Astrocyte of the cerebellum (primary cell): Measurements from ENCODE around the gene CHRNA4.

Experiments used
- DNase-seq: peaks from one replicate; pipeline ENCODE4 v3.0.0-alpha.2; 2011; ENCODE audit warnings: low read depth
- H3K4me3 ChIP-seq: 2 replicates; pipeline ENCODE4 v1.5.1; 2011; ENCODE audit warnings: mild to moderate bottlenecking, low read depth, low read length, moderate library complexity
- CTCF ChIP-seq: IDR thresholded peaks from 2 replicates; pipeline ENCODE4 v1.5.1; 2012; ENCODE audit warnings: low read length, low read depth, moderate library complexity, mild to moderate bottlenecking; ENCODE audit errors: missing control alignments
- in situ Hi-C: cut with HindIII; loops from 2 replicates; pipeline ENCODE4 v1.10.0; 2017; ENCODE audit warnings: low sequenced_read_pairs

CHRNA4 gene

DNA sequence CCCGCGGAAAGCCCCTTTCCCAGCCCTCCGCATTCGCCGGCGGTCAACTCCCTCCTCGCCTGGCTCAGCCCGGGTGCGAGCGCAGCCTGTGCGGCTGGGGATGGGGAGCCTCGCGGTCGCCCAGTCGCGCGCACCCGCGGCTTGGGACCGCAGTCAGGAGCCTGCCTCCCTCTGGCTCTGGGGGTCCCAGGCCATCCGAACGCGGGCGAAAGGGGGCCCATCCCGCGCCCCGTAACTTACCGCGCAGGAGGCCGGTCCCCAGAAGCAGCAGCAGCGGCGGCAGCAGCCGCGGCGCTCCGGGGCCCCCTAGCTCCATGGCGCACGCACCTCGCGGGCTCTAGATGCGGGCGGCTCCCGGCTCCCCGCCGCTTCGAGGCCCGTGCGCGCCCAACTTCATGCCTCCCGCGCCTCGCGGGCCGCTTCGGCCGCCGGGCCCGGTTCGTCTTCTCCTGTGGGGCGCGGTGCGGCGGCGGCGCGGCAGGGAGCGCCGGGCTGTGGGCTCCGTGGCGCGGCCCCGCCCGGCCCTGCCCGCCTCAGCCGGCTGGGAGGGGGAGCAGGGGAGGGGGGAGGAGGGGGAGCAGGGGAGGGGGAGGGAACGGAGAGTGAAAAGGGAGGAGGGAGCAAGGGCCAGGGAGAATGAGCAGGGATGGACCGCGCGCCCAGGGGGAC is at the start of gene CHRNA4:
TSS of gene CHRNA4 (minus strand) at position 500 of the 669 bp plus-strand sequence. CDS start at position 316, 184 bp downstream.
- DNase-seq: no peak
- no peak within 1 kb of the TSS for H3K4me3 ChIP-seq
- TF ChIP-seq CTCF: no peak
- in situ Hi-C loops: no loop called here

- TF ChIP-seq CTCF: no peak
- no peak for DNase-seq
- no peak overlapping the region for H3K4me3 ChIP-seq
- in situ Hi-C loops: no loop called here
Observed at GRCh38 chr20:63409834-63410435, 48.8 kb upstream of the CHRNA4 start.

DNA sequence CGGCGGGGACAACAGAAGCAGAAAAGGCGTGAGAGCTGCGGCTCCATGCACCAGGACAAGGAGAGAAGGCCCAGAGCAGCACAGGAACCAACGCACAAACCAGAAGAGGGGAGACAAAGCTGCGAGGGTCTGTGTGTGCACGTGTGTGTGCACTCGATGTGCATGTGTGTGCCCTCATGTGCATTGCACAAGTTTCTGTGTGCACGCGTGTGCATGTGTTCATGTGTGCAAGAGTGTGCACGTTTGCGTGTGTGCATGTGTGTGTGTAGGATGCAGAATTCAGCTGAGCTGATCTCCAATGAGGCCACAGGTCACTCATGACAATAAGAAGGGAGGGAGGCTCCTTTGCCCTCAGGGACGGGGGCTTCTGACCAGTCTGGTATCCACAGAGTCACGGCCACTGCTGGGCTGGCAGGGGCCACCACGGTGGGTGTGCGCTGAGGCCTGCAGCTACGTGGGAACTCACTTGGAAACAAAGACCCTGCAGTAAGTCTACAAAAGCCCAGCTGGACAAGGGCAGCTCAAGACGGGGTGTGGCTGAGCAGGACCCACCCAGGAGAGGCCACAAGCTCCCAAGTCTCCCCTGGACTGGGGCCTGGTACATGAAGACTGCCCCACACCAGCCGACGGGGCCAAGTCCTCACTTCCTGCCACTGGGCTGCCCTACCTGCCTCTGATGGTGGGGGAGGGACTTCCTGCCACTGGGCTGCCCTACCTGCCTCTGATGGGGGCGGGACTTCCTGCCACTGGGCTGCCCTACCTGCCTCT is 48.1 kb upstream of the CHRNA4 start:
- DNase-seq: no peak
- no peak overlapping the region for H3K4me3 ChIP-seq
- no peak for TF ChIP-seq CTCF
- in situ Hi-C loops: no loop called here

GRCh38 chr20:63408684-63409046 is 47.5 kb upstream of the CHRNA4 start:
- in situ Hi-C loops: no loop called here
- no peak for TF ChIP-seq CTCF
- DNase-seq: no peak
- no peak overlapping the region for H3K4me3 ChIP-seq

DNA sequence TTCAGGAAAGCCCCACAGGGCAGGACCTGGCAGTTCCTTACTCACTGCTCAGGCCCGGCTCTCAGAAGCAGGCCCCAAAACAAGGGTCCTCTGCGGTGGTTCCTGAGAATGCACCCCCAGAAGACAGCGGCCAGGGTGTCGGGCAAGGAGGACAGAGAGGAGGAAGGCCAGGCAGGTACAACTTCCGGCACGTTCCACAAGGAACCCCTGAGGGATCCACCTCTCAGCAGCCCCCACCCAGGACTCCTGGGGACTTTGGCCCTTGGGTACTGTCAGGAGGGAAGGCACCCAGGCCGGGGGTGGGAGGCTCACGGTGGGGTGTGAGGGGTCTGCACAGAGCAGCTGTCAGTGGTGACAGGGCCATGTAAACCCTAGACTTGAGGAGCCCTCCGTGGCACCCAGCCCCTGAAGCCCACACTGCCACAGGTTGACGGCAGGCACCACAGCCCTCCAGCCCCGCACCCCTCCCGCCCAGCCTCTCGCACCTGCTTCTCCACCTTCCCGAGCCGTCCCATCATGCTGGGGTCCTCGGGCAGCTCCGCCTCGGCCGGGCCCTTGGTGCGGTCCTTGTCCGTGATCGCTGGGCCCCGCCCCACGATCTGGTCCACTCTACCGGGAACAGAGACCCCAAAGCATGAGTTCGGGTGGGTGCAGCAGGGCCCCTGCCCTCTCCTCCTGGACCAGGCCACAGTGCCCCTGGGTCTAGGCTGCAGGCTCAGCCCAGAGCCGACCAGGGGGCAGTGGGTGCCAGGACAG is 47.0 kb upstream of the CHRNA4 start:
- TF ChIP-seq CTCF: no peak
- no peak overlapping the region for H3K4me3 ChIP-seq
- in situ Hi-C loops: no loop called here
- DNase-seq: no peak

DNA sequence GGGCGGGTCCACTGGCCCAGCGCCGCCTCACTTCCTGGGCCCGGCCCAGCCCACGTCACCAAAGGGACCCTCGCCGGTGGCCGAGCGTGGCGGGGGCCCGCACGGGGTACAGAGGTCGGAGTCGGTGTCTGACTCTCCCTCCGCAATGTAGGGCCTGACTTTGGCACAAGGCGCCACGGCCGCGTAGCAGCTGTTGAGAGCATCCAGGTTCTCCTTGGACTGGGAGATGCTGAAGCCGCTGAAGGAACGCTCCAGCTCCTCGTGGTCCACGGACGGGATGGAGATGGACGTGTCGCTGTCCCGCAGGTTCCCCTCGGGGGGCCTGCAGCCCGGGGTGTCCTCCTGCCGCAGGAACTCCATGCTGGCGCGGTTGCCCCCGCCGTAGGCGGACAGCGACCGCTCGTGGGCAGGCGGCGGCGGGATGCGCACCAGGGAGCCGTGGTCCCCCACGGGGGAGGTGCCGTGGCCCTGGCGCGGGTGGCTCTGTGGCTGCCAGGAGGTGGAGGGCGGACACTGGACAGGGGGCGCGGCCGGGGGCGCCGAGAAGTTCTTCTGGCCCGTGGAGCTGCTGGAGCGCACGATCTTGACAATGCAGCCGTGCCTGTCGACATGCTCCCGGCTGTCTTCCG is 45.6 kb upstream of the CHRNA4 start:
- DNase-seq: no peak
- no peak overlapping the region for H3K4me3 ChIP-seq
- in situ Hi-C loops: no loop called here
- TF ChIP-seq CTCF: no peak
